Dedifferentiated amniotic fluid mesenchymal stem cell (primary cell): Measurements from ENCODE around the gene MYPOP.
"Not testable (repeated sequence)": the region's sequence is repeated elsewhere in the genome, so short reads cannot be mapped to it uniquely, and the experiment has no call there.

Experiments used
- DNase-seq: peaks from one replicate; pipeline ENCODE4 v3.0.0-alpha.2; 2016; ENCODE audit errors: extremely low spot score

The MYPOP gene

GRCh38 chr19:45906221-45906620 lies 3.8 kb upstream of the MYPOP start:
- DNase-seq, result no peak

GRCh38 chr19:45905011-45905410 lies 2.6 kb upstream of the MYPOP start:
- no peak for DNase-seq

- peak; percentile 92 for DNase-seq
These were observed 525 bp upstream of the MYPOP start for GRCh38 chr19:45902651-45903625.

GRCh38 chr19:45901432-45901911 lies 941 bp downstream of the MYPOP start:
- DNase-seq, result no peak

GRCh38 chr19:45900738-45901431 lies 1.5 kb downstream of the MYPOP start:
- DNase-seq, result no peak

GRCh38 chr19:45899919-45900589 lies 2.4 kb downstream of the MYPOP start:
- no peak for DNase-seq

- no peak for DNase-seq
These were observed 3.2 kb downstream of the MYPOP start for GRCh38 chr19:45899253-45899652.

GRCh38 chr19:45897261-45897812 lies 5.1 kb downstream of the MYPOP start:
- no peak for DNase-seq

- not testable (repeated sequence) for DNase-seq
These were observed 6.3 kb downstream of the MYPOP start for GRCh38 chr19:45895983-45896599.

- no peak for DNase-seq
These were observed 6.9 kb downstream of the MYPOP start for GRCh38 chr19:45895519-45895972.

- DNase-seq, result no peak
These were observed 11.5 kb downstream of the MYPOP start for GRCh38 chr19:45890877-45891276.

- no peak for DNase-seq
These were observed 13.1 kb downstream of the MYPOP start for GRCh38 chr19:45889210-45889885.

GRCh38 chr19:45887200-45887710 lies 15.2 kb downstream of the MYPOP start:
- no peak for DNase-seq

GRCh38 chr19:45886427-45887199 lies 15.8 kb downstream of the MYPOP start:
- peak; percentile 92 for DNase-seq

- peak; percentile 94 for DNase-seq
These were observed 16.6 kb downstream of the MYPOP start, which contains the start of gene IRF2BP1 for GRCh38 chr19:45885556-45886426. TSS of gene IRF2BP1 (minus strand) at chr19:45886141. CDS start at chr19:45885774, 367 bp downstream.

GRCh38 chr19:45884682-45885555 lies 17.5 kb downstream of the MYPOP start:
- DNase-seq, result no peak

GRCh38 chr19:45883881-45884681 lies 18.3 kb downstream of the MYPOP start:
- no peak for DNase-seq
